Neutrophil (primary cell): ENCODE results near the gene COX4I2.
A peak's percentile ranks its signal among the peaks of the same experiment; 100 is the strongest.

Source experiments
- H3K27ac ChIP-seq: fragments of 200-600 bp; sonication (generic); 2 replicates; pipeline ENCODE4 v1.5.1; 2016; ENCODE audit warnings: mild to moderate bottlenecking, moderate library complexity
- H3K27me3 ChIP-seq: fragments of 200-600 bp; sonication (generic); 2 replicates; pipeline ENCODE4 v1.6.0; 2016; ENCODE audit warnings: mild to moderate bottlenecking
- H3K36me3 ChIP-seq: fragments of 200-600 bp; sonication (generic); 2 replicates; pipeline ENCODE4 v1.5.1; 2017
- H3K4me1 ChIP-seq, 2 experiments: fragments of 200-600 bp in 1 of 2; sonication (generic) in 1 of 2; 1 replicate in 1 of 2; 2 replicates in 1 of 2; pipeline versions ENCODE4 v1.5.1 to v1.6.1; 2013 to 2016; ENCODE audit warnings: low read depth in 1 of 2, low read length in 1 of 2, mild to moderate bottlenecking in 1 of 2, moderate library complexity in 1 of 2; ENCODE audit not compliant: control insufficient read depth in 1 of 2, insufficient read depth in 1 of 2
- H3K4me3 ChIP-seq, 2 experiments: fragments of 200-600 bp in 1 of 2; sonication (generic) in 1 of 2; 1 replicate in 1 of 2; 2 replicates in 1 of 2; pipeline ENCODE4 v1.5.1; 2013 to 2016; ENCODE audit warnings: low read depth in 1 of 2, low read length in 1 of 2, mild to moderate bottlenecking in 1 of 2, moderate library complexity in 1 of 2
- H3K9me3 ChIP-seq: fragments of 200-600 bp; sonication (generic); 2 replicates; pipeline ENCODE4 v1.5.1; 2016
- TF ChIP-seq, protein P1 (sequence below): fragments of 200-600 bp; sonication (generic); IDR thresholded peaks from 2 replicates; pipeline ENCODE4 v1.5.1; 2016; ENCODE audit warnings: antibody characterized with exemption

COX4I2 gene

GRCh38 chr20:31673435-31673834, 35.7 kb downstream of the COX4I2 start:
- TF ChIP-seq, protein P1, sequence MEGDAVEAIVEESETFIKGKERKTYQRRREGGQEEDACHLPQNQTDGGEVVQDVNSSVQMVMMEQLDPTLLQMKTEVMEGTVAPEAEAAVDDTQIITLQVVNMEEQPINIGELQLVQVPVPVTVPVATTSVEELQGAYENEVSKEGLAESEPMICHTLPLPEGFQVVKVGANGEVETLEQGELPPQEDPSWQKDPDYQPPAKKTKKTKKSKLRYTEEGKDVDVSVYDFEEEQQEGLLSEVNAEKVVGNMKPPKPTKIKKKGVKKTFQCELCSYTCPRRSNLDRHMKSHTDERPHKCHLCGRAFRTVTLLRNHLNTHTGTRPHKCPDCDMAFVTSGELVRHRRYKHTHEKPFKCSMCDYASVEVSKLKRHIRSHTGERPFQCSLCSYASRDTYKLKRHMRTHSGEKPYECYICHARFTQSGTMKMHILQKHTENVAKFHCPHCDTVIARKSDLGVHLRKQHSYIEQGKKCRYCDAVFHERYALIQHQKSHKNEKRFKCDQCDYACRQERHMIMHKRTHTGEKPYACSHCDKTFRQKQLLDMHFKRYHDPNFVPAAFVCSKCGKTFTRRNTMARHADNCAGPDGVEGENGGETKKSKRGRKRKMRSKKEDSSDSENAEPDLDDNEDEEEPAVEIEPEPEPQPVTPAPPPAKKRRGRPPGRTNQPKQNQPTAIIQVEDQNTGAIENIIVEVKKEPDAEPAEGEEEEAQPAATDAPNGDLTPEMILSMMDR = no peak
- Histone ChIP-seq H3K36me3 (peaks cover 7% of the 10 kb centered on the region), H3K4me1 (peaks cover 34 to 48% of the 10 kb centered on the region in 2 experiments), H3K27me3 (no peaks in the 10 kb centered on the region), H3K27ac (peak overlapping the region; percentile 93), H3K4me3 (no peak overlapping the region), H3K9me3 (no peaks in the 10 kb centered on the region)

DNA sequence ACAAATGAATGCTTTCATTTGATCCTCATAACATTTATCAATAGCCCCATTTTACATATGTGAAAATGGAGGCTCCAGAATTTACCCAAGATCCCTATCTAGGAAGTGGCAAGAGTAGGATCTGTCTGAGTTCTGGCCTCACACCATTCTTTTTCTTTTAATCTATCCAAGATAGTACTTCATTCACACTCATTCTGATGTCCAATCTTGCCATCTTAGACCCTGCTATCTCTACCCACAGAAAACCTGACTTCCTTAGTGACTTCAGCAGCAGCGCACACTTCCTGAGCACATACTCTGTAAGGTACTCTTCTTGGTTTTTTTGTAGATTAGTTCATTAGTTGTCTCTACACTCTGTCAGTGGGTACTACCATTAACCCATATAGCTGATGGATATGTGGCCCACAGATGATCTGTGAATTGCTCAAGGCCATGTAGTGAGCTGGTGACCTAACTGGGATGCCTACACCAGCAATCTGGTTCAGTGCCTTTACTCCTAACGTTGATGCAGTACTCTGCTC, 36.3 kb downstream of the COX4I2 start:
- Histone ChIP-seq H3K27ac (peak overlapping the region; percentile 93), H3K36me3 (peaks cover 12% of the 10 kb centered on the region), H3K4me1 (peaks cover 34 to 48% of the 10 kb centered on the region in 2 experiments), H3K27me3 (no peaks in the 10 kb centered on the region), H3K4me3 (peak overlapping the region; percentile 33 to 40), H3K9me3 (no peaks in the 10 kb centered on the region)
- TF ChIP-seq, protein P1 = no peak

DNA sequence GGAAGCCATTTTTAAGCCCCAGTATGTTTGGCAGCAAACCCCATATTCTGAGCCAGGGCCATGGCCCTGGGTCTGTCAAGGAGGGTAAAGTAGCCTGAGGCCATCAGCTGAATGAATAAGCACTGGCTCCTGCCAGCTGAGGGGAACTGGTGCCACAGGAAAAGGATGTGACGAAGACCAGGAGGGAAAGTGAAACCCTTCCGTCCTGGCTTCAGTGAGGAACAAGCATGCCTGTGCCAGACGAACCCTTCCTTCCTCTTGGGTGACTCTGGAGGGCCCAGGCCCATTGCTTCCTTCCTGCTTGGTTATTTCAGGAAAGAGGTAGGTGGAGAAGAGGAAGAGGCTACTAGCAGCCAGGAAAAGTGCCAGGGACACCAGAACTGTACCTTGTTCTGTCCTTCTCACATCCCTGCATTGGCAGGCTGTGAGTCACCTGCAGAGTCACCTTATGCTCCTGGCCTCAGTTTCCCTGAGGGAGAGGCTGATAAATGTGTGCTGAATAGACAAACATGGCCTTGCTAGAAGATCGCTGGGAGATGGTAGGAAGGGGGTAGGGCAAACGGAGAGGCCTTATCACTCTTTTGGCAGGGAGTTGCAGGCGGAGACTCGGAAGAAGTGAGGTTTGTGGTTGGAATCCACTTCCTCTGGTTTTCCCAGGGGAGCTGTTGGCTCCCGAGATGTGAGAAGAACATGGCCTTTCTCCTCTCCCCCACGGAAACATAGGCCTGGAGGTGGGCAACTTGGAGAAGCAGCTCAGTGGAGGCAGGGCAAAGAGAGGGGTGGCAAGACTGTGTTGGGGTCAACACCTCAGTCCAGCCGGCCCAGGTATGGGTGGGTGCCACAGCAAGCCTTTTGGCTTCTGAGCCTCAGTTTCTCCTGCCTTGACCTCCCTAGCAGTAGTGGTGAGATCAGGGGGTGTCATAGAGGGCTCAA, 37.4 kb downstream of the COX4I2 start:
- peak overlapping the region; percentile 93 for H3K27ac ChIP-seq
- H3K4me1 ChIP-seq = peaks cover 34 to 48% of the 10 kb centered on the region in 2 experiments
- H3K36me3 ChIP-seq = peaks cover 11% of the 10 kb centered on the region
- H3K4me3 ChIP-seq = peak overlapping the region; percentile 33 to 40
- no peaks in the 10 kb centered on the region for H3K27me3 ChIP-seq
- no peaks in the 10 kb centered on the region for H3K9me3 ChIP-seq
- TF ChIP-seq, protein P1 = peak; percentile 22

DNA sequence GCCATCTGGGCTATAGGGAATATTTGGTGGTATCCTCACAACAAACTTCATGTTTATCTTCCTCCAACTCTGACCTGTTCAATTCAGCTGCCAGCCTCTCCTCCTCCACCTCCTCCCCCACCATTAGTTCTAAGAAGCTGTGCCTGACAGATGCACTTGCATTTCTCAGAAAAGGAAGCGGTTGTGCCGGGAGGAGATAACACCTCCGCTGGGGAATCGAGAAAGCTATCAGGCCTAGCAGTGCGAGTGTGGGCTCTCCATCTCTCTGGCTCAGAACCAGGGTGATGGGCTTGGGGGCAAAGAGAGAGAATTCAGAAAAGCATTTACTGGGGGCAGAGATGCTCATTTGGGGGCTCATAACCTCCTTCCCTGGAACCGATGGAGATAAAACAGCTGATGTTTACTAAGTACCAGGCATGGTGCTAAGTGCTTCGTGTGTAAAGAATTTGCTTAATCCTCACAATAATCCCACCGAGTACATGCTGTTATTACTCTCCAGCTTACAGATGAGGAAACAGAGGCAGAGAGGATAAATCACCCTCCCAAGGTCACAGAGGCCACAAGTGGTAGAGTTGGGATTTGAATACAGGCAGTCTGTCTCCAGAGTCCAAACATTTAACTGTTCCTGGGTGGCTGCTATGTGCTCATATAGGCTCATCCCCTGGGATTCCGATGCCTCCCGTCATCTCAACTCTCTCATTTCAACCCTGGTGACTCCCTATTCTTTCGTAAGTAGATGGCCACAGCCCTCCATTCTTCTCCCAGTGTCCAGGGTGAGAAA, 38.3 kb downstream of the COX4I2 start:
- Histone ChIP-seq H3K4me3 (peak overlapping the region in 1 of 2 experiments; percentile 20), H3K27me3 (no peaks in the 10 kb centered on the region), H3K36me3 (peaks cover 18% of the 10 kb centered on the region), H3K27ac (peak overlapping the region; percentile 93), H3K4me1 (peaks cover 34 to 48% of the 10 kb centered on the region in 2 experiments), H3K9me3 (no peaks in the 10 kb centered on the region)
- TF ChIP-seq, protein P1 = no peak

DNA sequence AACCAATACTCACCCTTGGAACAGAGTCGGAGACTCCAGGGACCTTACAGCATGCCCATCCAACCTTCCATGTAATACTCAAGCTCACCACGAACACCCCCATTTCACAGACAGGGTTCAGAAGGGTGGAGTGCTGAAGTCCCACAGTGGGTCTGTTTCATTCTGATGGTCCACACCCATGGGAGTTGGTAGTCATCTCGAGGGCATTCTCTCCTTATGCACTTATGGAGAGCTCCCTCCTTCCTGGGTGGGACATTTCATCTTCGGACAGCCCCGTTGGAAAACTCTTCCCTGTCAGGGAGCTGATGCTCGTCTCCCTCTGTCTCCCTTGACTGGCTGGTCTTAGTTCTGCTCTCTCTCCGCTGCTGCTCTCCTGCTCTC, 38.9 kb downstream of the COX4I2 start:
- Histone ChIP-seq H3K27ac (peak overlapping the region; percentile 93), H3K36me3 (peaks cover 24% of the 10 kb centered on the region), H3K27me3 (no peaks in the 10 kb centered on the region), H3K4me1 (peaks cover 34 to 48% of the 10 kb centered on the region in 2 experiments), H3K9me3 (no peaks in the 10 kb centered on the region), H3K4me3 (no peak overlapping the region)
- TF ChIP-seq, protein P1 = no peak
